ENCODE results near the gene GPR137C. TPM values are rescaled to one million over a fixed set of nuclear protein-coding genes. Genes with fewer than 3 reads are reported as not detected.

GPR137C gene
- total and polyA plus RNA-seq, 2 of the 13 experiments (the other 11 are each of a cell fraction or from before 2014, with no cell fraction given): 0.34 to 0.51 TPM

DNA sequence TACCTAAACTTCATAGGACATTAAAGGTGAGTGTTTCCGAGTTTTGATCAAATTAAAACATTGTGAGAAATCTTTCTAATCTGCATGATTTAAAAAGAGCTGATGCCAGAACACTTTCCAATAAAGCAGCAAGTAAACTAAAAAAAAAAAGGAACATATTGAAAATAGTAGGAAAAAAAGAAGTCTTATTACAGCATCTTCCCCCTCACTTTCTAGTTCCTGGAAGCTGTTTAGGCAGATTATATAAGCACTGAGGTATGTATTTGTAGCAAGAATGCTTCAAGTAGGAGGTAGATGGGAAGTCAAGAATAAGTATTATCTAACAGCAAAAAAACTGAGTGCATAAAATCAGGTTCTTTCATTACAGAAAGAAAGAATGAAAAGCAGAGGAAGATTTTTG, 96.9 kb downstream of the GPR137C start:
- H3K4me1 ChIP-seq (ENCODE audit: insufficient read depth, low read length): no peaks in the 10 kb centered on the region
- ATAC-seq: no peak
- no peak overlapping the region for H3K4me3 ChIP-seq (replicated peaks in 1 of 3; ENCODE audit: insufficient read depth in 1 of 3, low read depth in 2 of 3, low read length in 3 of 3)
- no peak for DNase-seq (ENCODE audit: low spot score)
- FAIRE-seq: no peak
- no peak overlapping the region for H3K27ac ChIP-seq (ENCODE audit: extremely low read length, insufficient read depth, low read length)
- no peaks in the 10 kb centered on the region for H3K79me2 ChIP-seq (ENCODE audit: insufficient read depth, low read length)
- intact Hi-C loops (cut with micrococcal nuclease; ENCODE audit: unreplicated experiment): no loop called here
- no peaks in the 10 kb centered on the region for H3K27me3 ChIP-seq (ENCODE audit: control insufficient read depth in 1 of 2, insufficient read depth in 2 of 2, low read length in 2 of 2)
- TF ChIP-seq, protein P1, sequence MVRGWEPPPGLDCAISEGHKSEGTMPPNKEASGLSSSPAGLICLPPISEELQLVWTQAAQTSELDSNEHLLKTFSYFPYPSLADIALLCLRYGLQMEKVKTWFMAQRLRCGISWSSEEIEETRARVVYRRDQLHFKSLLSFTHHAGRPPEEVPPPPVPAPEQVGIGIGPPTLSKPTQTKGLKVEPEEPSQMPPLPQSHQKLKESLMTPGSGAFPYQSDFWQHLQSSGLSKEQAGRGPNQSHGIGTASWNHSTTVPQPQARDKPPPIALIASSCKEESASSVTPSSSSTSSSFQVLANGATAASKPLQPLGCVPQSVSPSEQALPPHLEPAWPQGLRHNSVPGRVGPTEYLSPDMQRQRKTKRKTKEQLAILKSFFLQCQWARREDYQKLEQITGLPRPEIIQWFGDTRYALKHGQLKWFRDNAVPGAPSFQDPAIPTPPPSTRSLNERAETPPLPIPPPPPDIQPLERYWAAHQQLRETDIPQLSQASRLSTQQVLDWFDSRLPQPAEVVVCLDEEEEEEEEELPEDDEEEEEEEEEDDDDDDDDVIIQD (CRISPR knock-in tag; IDR thresholded peaks at IDR 0.05; ENCODE audit: low read depth): no peak
- TF ChIP-seq, protein P2, sequence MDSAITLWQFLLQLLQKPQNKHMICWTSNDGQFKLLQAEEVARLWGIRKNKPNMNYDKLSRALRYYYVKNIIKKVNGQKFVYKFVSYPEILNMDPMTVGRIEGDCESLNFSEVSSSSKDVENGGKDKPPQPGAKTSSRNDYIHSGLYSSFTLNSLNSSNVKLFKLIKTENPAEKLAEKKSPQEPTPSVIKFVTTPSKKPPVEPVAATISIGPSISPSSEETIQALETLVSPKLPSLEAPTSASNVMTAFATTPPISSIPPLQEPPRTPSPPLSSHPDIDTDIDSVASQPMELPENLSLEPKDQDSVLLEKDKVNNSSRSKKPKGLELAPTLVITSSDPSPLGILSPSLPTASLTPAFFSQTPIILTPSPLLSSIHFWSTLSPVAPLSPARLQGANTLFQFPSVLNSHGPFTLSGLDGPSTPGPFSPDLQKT (CRISPR knock-in tag; IDR thresholded peaks at IDR 0.05; ENCODE audit: borderline replicate concordance): no peak
- TF ChIP-seq POLR2G (IDR thresholded peaks at IDR 0.05; ENCODE audit: low read depth, low read length) (no peak), ZNF33A (CRISPR knock-in tag; IDR thresholded peaks at IDR 0.05; ENCODE audit: borderline replicate concordance) (no peak), ZNF432 (CRISPR knock-in tag; IDR thresholded peaks at IDR 0.05; ENCODE audit: borderline replicate concordance) (no peak), MAFG (CRISPR knock-in tag; IDR thresholded peaks at IDR 0.05) (no peak), MTA3 (CRISPR knock-in tag; IDR thresholded peaks at IDR 0.05) (no peak)
- TF ChIP-seq, protein P3, sequence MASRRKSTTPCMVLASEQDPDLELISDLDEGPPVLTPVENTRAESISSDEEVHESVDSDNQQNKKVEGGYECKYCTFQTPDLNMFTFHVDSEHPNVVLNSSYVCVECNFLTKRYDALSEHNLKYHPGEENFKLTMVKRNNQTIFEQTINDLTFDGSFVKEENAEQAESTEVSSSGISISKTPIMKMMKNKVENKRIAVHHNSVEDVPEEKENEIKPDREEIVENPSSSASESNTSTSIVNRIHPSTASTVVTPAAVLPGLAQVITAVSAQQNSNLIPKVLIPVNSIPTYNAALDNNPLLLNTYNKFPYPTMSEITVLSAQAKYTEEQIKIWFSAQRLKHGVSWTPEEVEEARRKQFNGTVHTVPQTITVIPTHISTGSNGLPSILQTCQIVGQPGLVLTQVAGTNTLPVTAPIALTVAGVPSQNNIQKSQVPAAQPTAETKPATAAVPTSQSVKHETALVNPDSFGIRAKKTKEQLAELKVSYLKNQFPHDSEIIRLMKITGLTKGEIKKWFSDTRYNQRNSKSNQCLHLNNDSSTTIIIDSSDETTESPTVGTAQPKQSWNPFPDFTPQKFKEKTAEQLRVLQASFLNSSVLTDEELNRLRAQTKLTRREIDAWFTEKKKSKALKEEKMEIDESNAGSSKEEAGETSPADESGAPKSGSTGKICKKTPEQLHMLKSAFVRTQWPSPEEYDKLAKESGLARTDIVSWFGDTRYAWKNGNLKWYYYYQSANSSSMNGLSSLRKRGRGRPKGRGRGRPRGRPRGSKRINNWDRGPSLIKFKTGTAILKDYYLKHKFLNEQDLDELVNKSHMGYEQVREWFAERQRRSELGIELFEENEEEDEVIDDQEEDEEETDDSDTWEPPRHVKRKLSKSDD (CRISPR knock-in tag; IDR thresholded peaks at IDR 0.05; ENCODE audit: low read depth): no peak
- TF ChIP-seq, protein P4, sequence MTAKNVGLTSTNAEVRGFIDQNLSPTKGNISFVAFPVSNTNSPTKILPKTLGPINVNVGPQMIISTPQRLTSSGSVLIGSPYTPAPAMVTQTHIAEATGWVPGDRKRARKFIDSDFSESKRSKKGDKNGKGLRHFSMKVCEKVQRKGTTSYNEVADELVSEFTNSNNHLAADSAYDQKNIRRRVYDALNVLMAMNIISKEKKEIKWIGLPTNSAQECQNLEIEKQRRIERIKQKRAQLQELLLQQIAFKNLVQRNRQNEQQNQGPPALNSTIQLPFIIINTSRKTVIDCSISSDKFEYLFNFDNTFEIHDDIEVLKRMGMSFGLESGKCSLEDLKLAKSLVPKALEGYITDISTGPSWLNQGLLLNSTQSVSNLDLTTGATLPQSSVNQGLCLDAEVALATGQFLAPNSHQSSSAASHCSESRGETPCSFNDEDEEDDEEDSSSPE (CRISPR knock-in tag; IDR thresholded peaks at IDR 0.05): no peak
- 95% methylated on average over 1 of the region's 1 CpG for whole genome bisulfite sequencing (ENCODE audit: low lambda C conversion rate)
- in situ Hi-C loops (cut with HindIII; ENCODE audit: extremely low pct_ligation_motif_present, low pct_unique_long_range_greater_than_20kb): no loop called here
- H2AFZ ChIP-seq (ENCODE audit: low read length): no peak overlapping the region
- H3K9ac ChIP-seq (ENCODE audit: insufficient read depth, low read depth, low read length): no peak overlapping the region
- H3K9me3 ChIP-seq (ENCODE audit: low read length): no peaks in the 10 kb centered on the region
- ChIA-PET CTCF (ENCODE audit: low intra/inter-chr PET ratio, low total read pairs) (no interaction called here), POLR2A (no interaction called here)
- BruUV-seq (replicated peaks): no TSS peak
- H3K4me2 ChIP-seq (ENCODE audit: low read depth, low read length): no peak overlapping the region
- no peaks in the 10 kb centered on the region for H4K20me1 ChIP-seq (ENCODE audit: insufficient read depth, low read length)
- peaks cover 5 to 51% of the 10 kb centered on the region in 2 experiments for H3K36me3 ChIP-seq (replicated peaks in 1 of 2; ENCODE audit: control insufficient read depth in 1 of 2, insufficient read depth in 2 of 2, low read length in 2 of 2)

All from HepG2 (cell line).